Body of pancreas (tissue), 4 donors: Measurements from ENCODE around the gene LHX5.

Source experiments
- CTCF ChIP-seq, 7 experiments: fragments of 450-650 bp in 4 of 7; fragments of 200-600 bp in 3 of 7; sonication (generic) in 3 of 7; IDR thresholded peaks; one replicate each; pipeline ENCODE4 v1.5.1; 2016 to 2019; ENCODE audit warnings: antibody characterized with exemption in 7 of 7
- POLR2A ChIP-seq, 3 donors: fragments of 450-650 bp; IDR thresholded peaks; one replicate each; pipeline ENCODE4 v1.6.1; 2016; ENCODE audit warnings: antibody characterized with exemption in 3 of 3, mild to moderate bottlenecking in 2 of 3

DNA sequence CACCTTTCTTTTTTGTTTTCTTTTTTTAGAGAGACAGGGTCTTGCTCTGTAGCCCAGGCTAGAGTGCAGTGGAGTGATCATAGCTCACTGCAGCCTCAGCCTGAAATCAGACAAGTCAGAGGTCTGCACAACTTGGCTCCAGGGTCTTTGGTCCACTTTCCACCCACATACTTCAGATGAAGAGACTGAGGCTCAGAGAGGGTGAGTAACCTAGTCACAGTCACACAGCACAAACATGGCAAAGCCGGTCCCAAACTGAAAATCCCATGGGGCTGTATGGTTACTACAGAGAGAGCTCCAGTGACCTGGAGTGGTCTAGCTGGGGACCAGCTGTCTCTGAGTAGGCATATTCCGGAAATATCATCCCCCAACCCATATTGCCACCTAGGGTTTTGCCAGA lies 19.2 kb downstream of the LHX5 start:
- TF ChIP-seq CTCF (IDR thresholded peaks at IDR 0.05) (no peak), POLR2A (IDR thresholded peaks at IDR 0.05) (no peak)
